Kidney (tissue), 14 donors: ENCODE measurements around the gene CFL2. TPM values are rescaled to one million over a fixed set of nuclear protein-coding genes. Genes with fewer than 3 reads are reported as not detected.

Experiments used
- DNase-seq, 5 donors: peaks; one replicate each; pipeline ENCODE4 v3.0.0-alpha.2; 2013 to 2020
- FAIRE-seq: peaks from 2 replicates; lab custom pipeline; 2012; peaks lifted over from hg19 to GRCh38; lab: Jason Lieb, UNC
- H3K27ac ChIP-seq, 2 donors: one replicate each; pipeline ENCODE4 v1.7.0; 2013; ENCODE audit warnings: low read depth in 2 of 2, low read length in 2 of 2, inconsistent platforms in 1 of 2
- H3K27me3 ChIP-seq: one replicate; pipeline ENCODE4 v1.7.1; 2013; ENCODE audit warnings: low read length, inconsistent platforms; ENCODE audit not compliant: control insufficient read depth, insufficient read depth
- H3K36me3 ChIP-seq, 3 donors: one replicate each; pipeline versions ENCODE4 v1.7.0 to v1.7.1; 2013; ENCODE audit warnings: low read length in 3 of 3, control low read depth in 1 of 3, inconsistent platforms in 1 of 3; ENCODE audit not compliant: insufficient read depth in 3 of 3, control insufficient read depth in 2 of 3
- H3K4me1 ChIP-seq, 3 donors: one replicate each; pipeline versions ENCODE4 v1.7.0 to v1.7.1; 2013; ENCODE audit warnings: low read length in 3 of 3, inconsistent platforms in 1 of 3, low read depth in 1 of 3; ENCODE audit not compliant: control insufficient read depth in 2 of 3, insufficient read depth in 2 of 3
- H3K4me3 ChIP-seq, 3 donors: one replicate each; pipeline versions ENCODE4 v1.7.0 to v1.8.1; 2013; ENCODE audit warnings: low read length in 3 of 3, control low read depth in 1 of 3, inconsistent platforms in 1 of 3
- H3K9ac ChIP-seq, 3 donors: one replicate each; pipeline versions ENCODE4 v1.7.0 to v1.7.1; 2013; ENCODE audit warnings: low read length in 3 of 3, control low read depth in 1 of 3, inconsistent platforms in 1 of 3
- H3K9me3 ChIP-seq, 3 donors: one replicate each; pipeline versions ENCODE4 v1.7.0 to v1.7.1; 2013; ENCODE audit warnings: low read length in 3 of 3, control low read depth in 1 of 3, inconsistent platforms in 1 of 3; ENCODE audit not compliant: control insufficient read depth in 2 of 3, insufficient read depth in 1 of 3
- CTCF ChIP-seq: IDR thresholded peaks from 3 replicates; pipeline ENCODE4 v1.5.1; 2012; ENCODE audit warnings: mild to moderate bottlenecking, moderate library complexity, borderline replicate concordance; ENCODE audit not compliant: insufficient read depth; ENCODE audit errors: extremely low read depth
- intact Hi-C: fragments of 100-400 bp; cut with DNase I; formaldehyde crosslinking; loops from one replicate; pipeline ENCODE4 v1.11.1; 2022
- polyA plus RNA-seq: library from polyadenylated mRNA; stranded (reverse); fragments of 350-450 nt; fragmentation: Illumina TruSeq; extraction: RNeasy Lipid Tissue Mini Kit (QIAGEN cat#74804); gene quantifications from one replicate; pipeline ENCODE4 v1.2.3, GENCODE V29; 2014; ENCODE audit warnings: low read depth, low replicate concordance; ENCODE audit not compliant: insufficient read depth
- total RNA-seq: library from RNA; stranded (reverse); fragmentation: NEBNext Ultra II Directional; extraction: Animal tissue kit (Norgen Biotek cat#: 25700); gene quantifications from one replicate; pipeline ENCODE4 v1.2.1, GENCODE V29; 2021
- donor health status: control.
- donor health status: control.
- donor health status: control.
- donor health status: control.
- donor health status: control.
- donor health status: DM: yes; HTN: yes; CAD: no.
- donor health status: Normal renal cell carcinoma (clear cell type).

CFL2 gene
- total and polyA plus RNA-seq, 2 donors from 2014 or later, result 32.5 to 56.3 TPM

GRCh38 chr14:34711796-34712712 is 2.3 kb downstream of the CFL2 start:
- Histone ChIP-seq H3K4me3 (no peak overlapping the region), H3K4me1 (peaks cover 4 to 8% (median 4%) of the 10 kb centered on the region in 3 donors), H3K9me3 (no peaks in the 10 kb centered on the region), H3K36me3 (peaks cover 3 to 8% (median 6%) of the 10 kb centered on the region in 3 donors), H3K27me3 (no peaks in the 10 kb centered on the region), H3K27ac (no peak overlapping the region), H3K9ac (no peak overlapping the region)
- FAIRE-seq (no peak), DNase-seq (no peak)
- no peak for TF ChIP-seq CTCF
- intact Hi-C loops, result no loop called here

DNA sequence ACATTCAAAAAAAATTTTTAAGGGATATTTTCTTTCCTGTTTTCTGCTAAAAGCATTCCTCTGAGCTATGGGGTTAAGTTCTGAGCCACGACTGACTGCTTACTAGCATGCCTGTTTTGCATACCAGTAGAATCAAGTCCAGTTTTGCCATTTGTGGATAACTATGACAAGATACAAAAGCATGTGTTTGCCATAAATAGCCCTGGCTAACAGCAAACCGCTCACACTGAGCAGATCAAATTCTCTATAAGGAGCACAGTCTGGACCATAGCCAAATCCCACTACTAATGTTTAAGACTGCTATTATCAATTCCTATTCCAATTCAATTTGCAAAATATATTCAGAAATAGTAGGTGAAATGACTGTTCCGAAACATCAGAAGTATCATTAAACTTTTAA is 3.2 kb downstream of the CFL2 start:
- Histone ChIP-seq H3K9ac (no peak overlapping the region), H3K36me3 (peaks cover 3 to 8% (median 6%) of the 10 kb centered on the region in 3 donors), H3K27ac (no peak overlapping the region), H3K27me3 (no peaks in the 10 kb centered on the region), H3K4me1 (peaks cover 4 to 8% (median 4%) of the 10 kb centered on the region in 3 donors), H3K9me3 (no peaks in the 10 kb centered on the region), H3K4me3 (no peak overlapping the region)
- intact Hi-C loops, result no loop called here
- no peak for TF ChIP-seq CTCF
- FAIRE-seq, result no peak
- peak in 1 of 5 donors; percentile 16 for DNase-seq

DNA sequence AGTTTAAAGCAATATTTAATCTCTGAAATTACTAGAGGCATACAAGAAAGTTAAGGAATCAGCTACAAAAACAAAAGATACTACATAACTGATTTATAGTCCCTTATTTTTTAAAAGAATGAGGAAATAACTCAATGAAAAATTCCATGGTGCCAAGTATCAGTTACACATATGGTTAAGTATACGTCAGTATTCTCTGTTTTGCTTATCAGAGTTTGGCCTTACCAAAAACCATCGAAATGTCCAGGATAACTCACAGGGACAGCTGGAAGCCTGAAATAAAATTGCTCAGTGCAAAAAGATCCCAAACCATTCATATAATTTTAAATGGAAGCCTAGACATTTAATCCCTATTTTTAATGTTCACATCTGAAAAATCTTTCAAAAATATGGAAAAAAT is 3.6 kb downstream of the CFL2 start:
- H3K27ac ChIP-seq, result no peak overlapping the region
- no peak overlapping the region for H3K9ac ChIP-seq
- H3K27me3 ChIP-seq, result no peaks in the 10 kb centered on the region
- FAIRE-seq (no peak), DNase-seq (no peak)
- H3K9me3 ChIP-seq, result no peaks in the 10 kb centered on the region
- peaks cover 4 to 8% (median 4%) of the 10 kb centered on the region in 3 donors for H3K4me1 ChIP-seq
- intact Hi-C loops, result no loop called here
- peaks cover 3 to 8% (median 6%) of the 10 kb centered on the region in 3 donors for H3K36me3 ChIP-seq
- no peak for TF ChIP-seq CTCF
- H3K4me3 ChIP-seq, result no peak overlapping the region
